ENCODE results near the gene MBD3L3. TPM values are rescaled to one million over a fixed set of nuclear protein-coding genes. Genes with fewer than 3 reads are reported as not detected.

MBD3L3 gene
- total and polyA plus RNA-seq, 9 of the 15 experiments (the other 6 are each of a cell fraction or from before 2014, with no cell fraction given): not detected

GRCh38 chr19:7069042-7069903, 10.8 kb upstream of the MBD3L3 start, which contains the start of gene ZNF557 (continued):
- no peak for TF ChIP-seq IRF9 (tag; IDR thresholded peaks at IDR 0.05)
- no peak for TF ChIP-seq MTA2 (IDR thresholded peaks at IDR 0.05; ENCODE audit: low read depth)
- TF ChIP-seq ESRRA (IDR thresholded peaks at IDR 0.05; ENCODE audit: borderline replicate concordance, low read depth): peak; percentile 67; the same call in 1 of the 2 replicates
- no peak for TF ChIP-seq MTA1 (IDR thresholded peaks at IDR 0.05; ENCODE audit: borderline replicate concordance)
- peak; percentile 95 for TF ChIP-seq EGR1 (conservative IDR thresholded peaks at IDR 0.05)
- TF ChIP-seq, protein P1, sequence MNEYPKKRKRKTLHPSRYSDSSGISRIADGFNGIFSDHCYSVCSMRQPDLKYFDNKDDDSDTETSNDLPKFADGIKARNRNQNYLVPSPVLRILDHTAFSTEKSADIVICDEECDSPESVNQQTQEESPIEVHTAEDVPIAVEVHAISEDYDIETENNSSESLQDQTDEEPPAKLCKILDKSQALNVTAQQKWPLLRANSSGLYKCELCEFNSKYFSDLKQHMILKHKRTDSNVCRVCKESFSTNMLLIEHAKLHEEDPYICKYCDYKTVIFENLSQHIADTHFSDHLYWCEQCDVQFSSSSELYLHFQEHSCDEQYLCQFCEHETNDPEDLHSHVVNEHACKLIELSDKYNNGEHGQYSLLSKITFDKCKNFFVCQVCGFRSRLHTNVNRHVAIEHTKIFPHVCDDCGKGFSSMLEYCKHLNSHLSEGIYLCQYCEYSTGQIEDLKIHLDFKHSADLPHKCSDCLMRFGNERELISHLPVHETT (CRISPR knock-in tag; conservative IDR thresholded peaks at IDR 0.05 in 1 of 2, IDR thresholded peaks at IDR 0.05 in 1 of 2): 0 out of 4 replicates have a peak, but pooled peaks of 1 of the 2 experiments have one; percentile 24
- peak; percentile 79 for TF ChIP-seq ETV1 (tag; conservative IDR thresholded peaks at IDR 0.05; ENCODE audit: low read depth)
- no peak; the same call in 1 of the 2 replicates for TF ChIP-seq KAT8 (IDR thresholded peaks at IDR 0.05; ENCODE audit: low read depth)
- TF ChIP-seq POLR2A (conservative IDR thresholded peaks at IDR 0.05): peak; percentile 92
- peak; percentile 15; the same call in 1 of the 2 replicates for TF ChIP-seq JUND (IDR thresholded peaks at IDR 0.05; ENCODE audit: borderline replicate concordance, low read depth, low read length)
- TF ChIP-seq JUND (tag; IDR thresholded peaks at IDR 0.05; ENCODE audit: borderline replicate concordance, low read depth, low read length): no peak; the same call in 2 of the 3 replicates
- peak; percentile 25; the same call in 1 of the 2 replicates for TF ChIP-seq TOE1 (IDR thresholded peaks at IDR 0.05; ENCODE audit: borderline replicate concordance)
- TF ChIP-seq TOE1 (CRISPR knock-in tag; IDR thresholded peaks at IDR 0.05; ENCODE audit: borderline replicate concordance, low read depth): no peak
- TF ChIP-seq MEIS2 (IDR thresholded peaks at IDR 0.05; ENCODE audit: partially characterized antibody): peak; percentile 7
- TF ChIP-seq SIN3B (IDR thresholded peaks at IDR 0.05; ENCODE audit: low read depth): peak; percentile 76
- peak; percentile 30 for TF ChIP-seq FIP1L1 (IDR thresholded peaks at IDR 0.05; ENCODE audit: low read depth, low read length, poor library complexity, severe bottlenecking)
- TF ChIP-seq, protein P2, sequence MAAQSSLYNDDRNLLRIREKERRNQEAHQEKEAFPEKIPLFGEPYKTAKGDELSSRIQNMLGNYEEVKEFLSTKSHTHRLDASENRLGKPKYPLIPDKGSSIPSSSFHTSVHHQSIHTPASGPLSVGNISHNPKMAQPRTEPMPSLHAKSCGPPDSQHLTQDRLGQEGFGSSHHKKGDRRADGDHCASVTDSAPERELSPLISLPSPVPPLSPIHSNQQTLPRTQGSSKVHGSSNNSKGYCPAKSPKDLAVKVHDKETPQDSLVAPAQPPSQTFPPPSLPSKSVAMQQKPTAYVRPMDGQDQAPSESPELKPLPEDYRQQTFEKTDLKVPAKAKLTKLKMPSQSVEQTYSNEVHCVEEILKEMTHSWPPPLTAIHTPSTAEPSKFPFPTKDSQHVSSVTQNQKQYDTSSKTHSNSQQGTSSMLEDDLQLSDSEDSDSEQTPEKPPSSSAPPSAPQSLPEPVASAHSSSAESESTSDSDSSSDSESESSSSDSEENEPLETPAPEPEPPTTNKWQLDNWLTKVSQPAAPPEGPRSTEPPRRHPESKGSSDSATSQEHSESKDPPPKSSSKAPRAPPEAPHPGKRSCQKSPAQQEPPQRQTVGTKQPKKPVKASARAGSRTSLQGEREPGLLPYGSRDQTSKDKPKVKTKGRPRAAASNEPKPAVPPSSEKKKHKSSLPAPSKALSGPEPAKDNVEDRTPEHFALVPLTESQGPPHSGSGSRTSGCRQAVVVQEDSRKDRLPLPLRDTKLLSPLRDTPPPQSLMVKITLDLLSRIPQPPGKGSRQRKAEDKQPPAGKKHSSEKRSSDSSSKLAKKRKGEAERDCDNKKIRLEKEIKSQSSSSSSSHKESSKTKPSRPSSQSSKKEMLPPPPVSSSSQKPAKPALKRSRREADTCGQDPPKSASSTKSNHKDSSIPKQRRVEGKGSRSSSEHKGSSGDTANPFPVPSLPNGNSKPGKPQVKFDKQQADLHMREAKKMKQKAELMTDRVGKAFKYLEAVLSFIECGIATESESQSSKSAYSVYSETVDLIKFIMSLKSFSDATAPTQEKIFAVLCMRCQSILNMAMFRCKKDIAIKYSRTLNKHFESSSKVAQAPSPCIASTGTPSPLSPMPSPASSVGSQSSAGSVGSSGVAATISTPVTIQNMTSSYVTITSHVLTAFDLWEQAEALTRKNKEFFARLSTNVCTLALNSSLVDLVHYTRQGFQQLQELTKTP (IDR thresholded peaks at IDR 0.05; ENCODE audit: low read depth in 1 of 2, partially characterized antibody in 2 of 2): peak in 1 of 2 experiments; percentile 27
- TF ChIP-seq POLR2B (IDR thresholded peaks at IDR 0.05; ENCODE audit: low read depth, partially characterized antibody): peak; percentile 85
- peak; percentile 36; the same call in 1 of the 2 replicates for TF ChIP-seq ZEB2 (IDR thresholded peaks at IDR 0.05)
- peak; percentile 91 for TF ChIP-seq PHF20 (IDR thresholded peaks at IDR 0.05; ENCODE audit: partially characterized antibody)

Measured in K562 (cell line).